ENCODE measurements around the gene ARSJ.

GRCh38 chr4:113858924-113859323 is 120.5 kb downstream of the ARSJ start:
- TF ChIP-seq SP1 (IDR thresholded peaks at IDR 0.05; ENCODE audit: low read depth, low read length) = no peak
- no peak for TF ChIP-seq EZH2 (IDR thresholded peaks at IDR 0.05; ENCODE audit: low read depth, low read length, severe bottlenecking)
- no peak for TF ChIP-seq BRCA1 (IDR thresholded peaks at IDR 0.05; ENCODE audit: low read depth, low read length)

All from H1 (cell line).